Measurements from ENCODE around the gene LARP1. TPM values are rescaled to one million over a fixed set of nuclear protein-coding genes. Genes with fewer than 3 reads are reported as not detected.

Gene LARP1
- total RNA-seq, 2 donors from 2014 or later = 99.8 to 129 TPM

- peak; percentile 82 for ATAC-seq (ENCODE audit: insufficient number of reproducible peaks, low FRiP score, low read depth)
- peak; percentile 23 for TF ChIP-seq CTCF (IDR thresholded peaks at IDR 0.05)
- Histone ChIP-seq H3K9me3 (no peaks in the 10 kb centered on the region), H3K27ac (peak overlapping the region; percentile 94 to 95), H3K4me1 (ENCODE audit: control insufficient read depth in 1 of 2, low read depth in 2 of 2) (peaks cover 13 to 35% of the 10 kb centered on the region in 2 donors), H3K4me3 (peak overlapping the region; percentile 91), H3K27me3 (replicated peaks; ENCODE audit: insufficient read depth) (no peaks in the 10 kb centered on the region), H3K36me3 (no peaks in the 10 kb centered on the region)
- DNase-seq (ENCODE audit: low spot score) = peak; percentile 100
Measured at GRCh38 chr5:154754460-154755360, 467 bp upstream of the LARP1 start.

GRCh38 chr5:154756009-154756867, 1.1 kb downstream of the LARP1 start:
- Histone ChIP-seq H3K27me3 (replicated peaks; ENCODE audit: insufficient read depth) (no peaks in the 10 kb centered on the region), H3K36me3 (no peaks in the 10 kb centered on the region), H3K9me3 (no peaks in the 10 kb centered on the region), H3K4me3 (peak overlapping the region; percentile 91), H3K27ac (peak overlapping the region; percentile 92 to 93), H3K4me1 (ENCODE audit: control insufficient read depth in 1 of 2, low read depth in 2 of 2) (peaks cover 24 to 47% of the 10 kb centered on the region in 2 donors)
- DNase-seq (ENCODE audit: low spot score) (no peak), ATAC-seq (ENCODE audit: insufficient number of reproducible peaks, low FRiP score, low read depth) (no peak)
- no peak for TF ChIP-seq CTCF (IDR thresholded peaks at IDR 0.05)

- Histone ChIP-seq H3K27me3 (replicated peaks; ENCODE audit: insufficient read depth) (no peaks in the 10 kb centered on the region), H3K36me3 (no peaks in the 10 kb centered on the region), H3K4me3 (peak overlapping the region; percentile 91), H3K9me3 (no peaks in the 10 kb centered on the region), H3K27ac (peak overlapping the region; percentile 92 to 93), H3K4me1 (ENCODE audit: control insufficient read depth in 1 of 2, low read depth in 2 of 2) (peaks cover 28 to 56% of the 10 kb centered on the region in 2 donors)
- DNase-seq (ENCODE audit: low spot score) (no peak), ATAC-seq (ENCODE audit: insufficient number of reproducible peaks, low FRiP score, low read depth) (no peak)
- no peak for TF ChIP-seq CTCF (IDR thresholded peaks at IDR 0.05)
Measured at GRCh38 chr5:154756868-154757813, 2.0 kb downstream of the LARP1 start.

GRCh38 chr5:154757814-154758406, 2.7 kb downstream of the LARP1 start:
- TF ChIP-seq CTCF (IDR thresholded peaks at IDR 0.05) = no peak
- Histone ChIP-seq H3K4me1 (ENCODE audit: control insufficient read depth in 1 of 2, low read depth in 2 of 2) (peaks cover 28 to 61% of the 10 kb centered on the region in 2 donors), H3K9me3 (no peaks in the 10 kb centered on the region), H3K27ac (peak overlapping the region; percentile 39 to 42), H3K36me3 (no peaks in the 10 kb centered on the region), H3K4me3 (peak overlapping the region; percentile 62), H3K27me3 (replicated peaks; ENCODE audit: insufficient read depth) (no peaks in the 10 kb centered on the region)
- ATAC-seq (ENCODE audit: insufficient number of reproducible peaks, low FRiP score, low read depth) = no peak
- no peak for DNase-seq (ENCODE audit: low spot score)
